Caco-2 (cell line): ENCODE results near the gene ABCD1. TPM values are rescaled to one million over a fixed set of nuclear protein-coding genes. Genes with fewer than 3 reads are reported as not detected.

ENCODE experiments used
- BruUV-seq: library from RNA; stranded (reverse); fragments of 400-500 nt; replicated peaks from 2 replicates; lab custom pipeline; 2021; lab: Mats Ljungman, UMichigan
- CTCF ChIA-PET: fragments of 300-600 bp; sonication (Branson Sonifier 250); formaldehyde crosslinking; loops from one replicate; lab custom pipeline; 2022; ENCODE audit warnings: antibody characterized with exemption; lab: Charles Lee
- POLR2A ChIA-PET: fragments of 300-600 bp; sonication (Branson Sonifier 250); formaldehyde crosslinking; loops from one replicate; lab custom pipeline; 2022; ENCODE audit warnings: antibody characterized with exemption; lab: Charles Lee
- DNase-seq, 2 experiments: peaks; one replicate each; pipeline versions ENCODE4 v3.0.0 to v3.0.0-alpha.2; 2020 to 2022
- H3K27me3 ChIP-seq: replicated peaks from 2 replicates; pipeline ENCODE4 v1.6.0; 2011; ENCODE audit warnings: low read length; ENCODE audit not compliant: control insufficient read depth, insufficient read depth
- H3K36me3 ChIP-seq: 2 replicates; pipeline ENCODE4 v1.5.1; 2011; ENCODE audit warnings: low read length; ENCODE audit not compliant: control insufficient read depth, insufficient read depth
- H3K4me1 ChIP-seq: fragments of 250-450 bp; sonication (Bioruptor Pico); 2 replicates; pipeline ENCODE4 v1.5.1; 2020; ENCODE audit warnings: mild to moderate bottlenecking
- H3K4me3 ChIP-seq: 2 replicates; pipeline ENCODE4 v1.5.1; 2011; ENCODE audit warnings: low read depth, mild to moderate bottlenecking, control low read depth, low read length
- H3K9me3 ChIP-seq: fragments of 250-450 bp; sonication (Bioruptor Pico); 2 replicates; pipeline ENCODE4 v1.5.1; 2020; ENCODE audit warnings: mild to moderate bottlenecking, moderate library complexity
- H3K27ac Mint-ChIP-seq: one replicate; pipeline ENCODE4 v1.8.0; 2022; ENCODE audit warnings: mixed read lengths; ENCODE audit not compliant: unreplicated experiment
- H3K27me3 Mint-ChIP-seq: one replicate; pipeline ENCODE4 v1.8.0; 2022; ENCODE audit warnings: mixed read lengths; ENCODE audit not compliant: insufficient read depth, unreplicated experiment
- H3K36me3 Mint-ChIP-seq: one replicate; pipeline ENCODE4 v1.8.0; 2022; ENCODE audit warnings: mild to moderate bottlenecking, mixed read lengths; ENCODE audit not compliant: insufficient read depth, unreplicated experiment
- H3K4me1 Mint-ChIP-seq: one replicate; pipeline ENCODE4 v1.8.0; 2022; ENCODE audit warnings: low read depth, mixed read lengths; ENCODE audit not compliant: unreplicated experiment
- H3K4me3 Mint-ChIP-seq: one replicate; pipeline ENCODE4 v1.8.0; 2022; ENCODE audit warnings: mild to moderate bottlenecking, moderate library complexity, mixed read lengths; ENCODE audit not compliant: unreplicated experiment
- H3K9me3 Mint-ChIP-seq: one replicate; pipeline ENCODE4 v1.8.0; 2022; ENCODE audit warnings: mixed read lengths; ENCODE audit not compliant: unreplicated experiment
- CTCF ChIP-seq, 2 experiments: fragments of 200-600 bp in 1 of 2; IDR thresholded peaks; 1 replicate in 1 of 2; 2 replicates in 1 of 2; pipeline versions ENCODE4 v1.5.1 to v1.8.0; 2011 to 2022; ENCODE audit warnings: antibody characterized with exemption in 1 of 2, control low read depth in 1 of 2, inconsistent platforms in 1 of 2, low read depth in 1 of 2, low read length in 1 of 2, mild to moderate bottlenecking in 1 of 2, moderate library complexity in 1 of 2; ENCODE audit not compliant: insufficient read depth in 1 of 2, severe bottlenecking in 1 of 2, unreplicated experiment in 1 of 2
- intact Hi-C: fragments of 100-400 bp; cut with micrococcal nuclease; formaldehyde crosslinking; loops from one replicate; pipeline ENCODE4 v1.10.0; 2022; ENCODE audit not compliant: unreplicated experiment
- total RNA-seq: library from RNA; stranded (reverse); gene quantifications from 2 replicates; pipeline ENCODE4 v1.2.3, GENCODE V29; 2022

The ABCD1 gene
- total RNA-seq, 1 experiment from 2014 or later, result 4.3 TPM

DNA sequence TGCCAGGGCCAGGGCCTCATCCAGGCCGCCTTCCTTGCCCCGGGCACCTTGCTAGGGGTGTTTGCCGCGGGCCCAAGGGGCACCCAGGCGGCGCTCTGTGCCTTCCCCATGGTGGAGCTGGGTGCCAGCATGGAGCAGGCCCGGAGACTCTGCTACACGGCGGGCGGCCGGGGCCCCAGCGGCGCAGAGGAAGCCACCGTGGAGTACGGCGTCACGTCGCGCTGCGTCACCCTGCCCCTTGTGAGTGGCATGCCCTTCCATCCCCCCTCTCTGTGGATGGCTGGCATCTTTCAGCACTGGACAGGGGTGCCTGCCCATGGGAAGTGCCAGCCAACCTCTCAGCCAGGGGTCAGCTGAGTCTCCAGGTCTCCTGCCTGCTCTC lies 43.0 kb downstream of the ABCD1 start:
- Histone ChIP-seq H3K4me1 (no peaks in the 10 kb centered on the region), H3K4me3 (no peak overlapping the region), H3K36me3 (no peaks in the 10 kb centered on the region), H3K27me3 (no peaks in the 10 kb centered on the region), H3K9me3 (no peaks in the 10 kb centered on the region)
- Mint-ChIP-seq H3K27ac (no peak overlapping the region), H3K27me3 (no peaks in the 10 kb centered on the region), H3K36me3 (peaks cover 4% of the 10 kb centered on the region), H3K4me1 (no peaks in the 10 kb centered on the region), H3K9me3 (no peaks in the 10 kb centered on the region), H3K4me3 (no peak overlapping the region)
- CTCF ChIA-PET, result no interaction called here
- intact Hi-C loops, result no loop called here
- no peak for TF ChIP-seq CTCF (IDR thresholded peaks at IDR 0.05; ENCODE audit: insufficient read depth in 1 of 2, low read depth in 1 of 2, low read length in 1 of 2, severe bottlenecking in 1 of 2, unreplicated experiment in 1 of 2)
- POLR2A ChIA-PET, result no interaction called here
- DNase-seq, result no peak
- BruUV-seq, result no TSS peak

GRCh38 chrX:153768311-153769157 lies 43.9 kb downstream of the ABCD1 start:
- no peak for TF ChIP-seq CTCF (IDR thresholded peaks at IDR 0.05; ENCODE audit: insufficient read depth in 1 of 2, low read depth in 1 of 2, low read length in 1 of 2, severe bottlenecking in 1 of 2, unreplicated experiment in 1 of 2)
- no peak overlapping the region for H3K4me3 ChIP-seq
- Mint-ChIP-seq H3K9me3 (no peaks in the 10 kb centered on the region), H3K27me3 (no peaks in the 10 kb centered on the region), H3K27ac (no peak overlapping the region), H3K4me3 (no peak overlapping the region), H3K4me1 (no peaks in the 10 kb centered on the region), H3K36me3 (no peaks in the 10 kb centered on the region)
- no TSS peak for BruUV-seq
- no peaks in the 10 kb centered on the region for H3K36me3 ChIP-seq
- H3K27me3 ChIP-seq, result no peaks in the 10 kb centered on the region
- H3K4me1 ChIP-seq, result no peaks in the 10 kb centered on the region
- peak in 1 of 2 experiments; percentile 15 for DNase-seq
- ChIA-PET CTCF (no interaction called here), POLR2A (no interaction called here)
- intact Hi-C loops, result no loop called here
- H3K9me3 ChIP-seq, result no peaks in the 10 kb centered on the region

DNA sequence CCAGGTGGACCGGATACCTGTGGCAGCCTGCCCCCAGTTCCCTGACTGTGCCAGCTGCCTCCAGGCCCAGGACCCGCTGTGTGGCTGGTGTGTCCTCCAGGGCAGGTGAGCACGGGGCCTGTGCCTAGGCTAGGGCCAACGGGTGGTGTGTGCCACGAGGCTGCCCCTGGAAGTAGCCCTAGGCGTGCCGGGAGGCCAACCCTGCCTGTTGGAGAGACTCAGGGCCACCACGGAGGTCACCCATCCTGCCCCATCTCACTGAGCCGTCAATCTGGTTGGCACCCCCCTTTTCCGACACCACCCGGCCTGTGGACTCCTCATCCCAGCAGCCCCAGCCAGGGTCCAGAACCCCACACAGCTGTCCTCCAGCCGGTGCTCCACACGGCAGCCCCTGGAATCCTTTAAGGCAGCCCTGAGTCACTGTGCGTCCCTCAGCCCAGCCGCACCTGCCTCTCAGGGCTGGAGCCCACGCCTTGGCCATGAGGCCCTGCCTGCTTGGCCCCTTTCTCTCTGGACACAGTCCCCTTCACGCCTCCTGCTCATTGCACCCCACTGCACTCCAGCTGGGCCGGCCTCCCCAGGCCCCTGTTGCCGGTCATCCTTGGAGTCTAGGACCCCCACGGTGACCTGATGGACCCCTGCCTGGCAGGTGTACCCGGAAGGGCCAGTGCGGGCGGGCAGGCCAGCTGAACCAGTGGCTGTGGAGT lies 44.7 kb downstream of the ABCD1 start:
- ChIA-PET CTCF (no interaction called here), POLR2A (no interaction called here)
- Histone ChIP-seq H3K9me3 (no peaks in the 10 kb centered on the region), H3K27me3 (no peaks in the 10 kb centered on the region), H3K4me3 (no peak overlapping the region), H3K36me3 (no peaks in the 10 kb centered on the region), H3K4me1 (no peaks in the 10 kb centered on the region)
- Mint-ChIP-seq H3K36me3 (no peaks in the 10 kb centered on the region), H3K27ac (no peak overlapping the region), H3K4me3 (no peak overlapping the region), H3K4me1 (no peaks in the 10 kb centered on the region), H3K27me3 (no peaks in the 10 kb centered on the region), H3K9me3 (no peaks in the 10 kb centered on the region)
- no TSS peak for BruUV-seq
- no peak for TF ChIP-seq CTCF (IDR thresholded peaks at IDR 0.05; ENCODE audit: insufficient read depth in 1 of 2, low read depth in 1 of 2, low read length in 1 of 2, severe bottlenecking in 1 of 2, unreplicated experiment in 1 of 2)
- intact Hi-C loops, result no loop called here
- DNase-seq, result peak in 1 of 2 experiments; percentile 20
